Neural progenitor cell (in vitro differentiated cells): Measurements from ENCODE around the gene PGBD5.

Source experiments
- CTCF ChIP-seq: fragments of 200-600 bp; sonication (generic); IDR thresholded peaks from 2 replicates; pipeline ENCODE4 v1.5.1; 2017; ENCODE audit warnings: antibody characterized with exemption, mild to moderate bottlenecking
- EZH2 ChIP-seq: fragments of 200-600 bp; sonication (generic); IDR thresholded peaks from 2 replicates; pipeline ENCODE4 v1.6.1; 2017; ENCODE audit warnings: antibody characterized with exemption, mild to moderate bottlenecking, moderate library complexity
- EZH2phosphoT487 ChIP-seq: fragments of 200-600 bp; sonication (generic); IDR thresholded peaks from 2 replicates; pipeline ENCODE4 v1.6.1; 2017; ENCODE audit warnings: antibody characterized with exemption

- TF ChIP-seq CTCF (no peak), EZH2 (no peak), EZH2phosphoT487 (no peak)
Measured at GRCh38 chr1:230368363-230368762, 57.8 kb downstream of the PGBD5 start.
